Mucosa of rectum (tissue), 2 donors: ENCODE data around the gene TIGD1.

Experiments
- H3K27ac ChIP-seq, 2 donors: one replicate each; pipeline ENCODE4 v1.7.0; 2013; ENCODE audit warnings: inconsistent platforms in 2 of 2, low read depth in 2 of 2, low read length in 2 of 2
- H3K27me3 ChIP-seq, 2 donors: one replicate each; pipeline ENCODE4 v1.7.0; 2013; ENCODE audit warnings: low read length in 2 of 2; ENCODE audit not compliant: control insufficient read depth in 2 of 2, insufficient read depth in 2 of 2
- H3K36me3 ChIP-seq, 2 donors: one replicate each; pipeline ENCODE4 v1.7.0; 2013; ENCODE audit warnings: low read length in 2 of 2; ENCODE audit not compliant: control insufficient read depth in 2 of 2, insufficient read depth in 2 of 2
- H3K4me1 ChIP-seq, 2 donors: one replicate each; pipeline ENCODE4 v1.7.0; 2013; ENCODE audit warnings: low read length in 2 of 2, mild to moderate bottlenecking in 1 of 2; ENCODE audit not compliant: control insufficient read depth in 2 of 2, insufficient read depth in 2 of 2
- H3K4me3 ChIP-seq, 2 donors: one replicate each; pipeline ENCODE4 v1.7.0; 2013; ENCODE audit warnings: low read length in 2 of 2
- H3K9ac ChIP-seq, 2 donors: one replicate each; pipeline ENCODE4 v1.7.0; 2013; ENCODE audit warnings: low read length in 2 of 2, low read depth in 1 of 2, mild to moderate bottlenecking in 1 of 2
- H3K9me3 ChIP-seq, 2 donors: one replicate each; pipeline ENCODE4 v1.7.0; 2013; ENCODE audit warnings: low read length in 2 of 2; ENCODE audit not compliant: control insufficient read depth in 2 of 2
- donor health status: healthy.
- donor health status: Normal muscosa, but diverticular disease.

The TIGD1 gene

GRCh38 chr2:232518844-232519243, 31.5 kb downstream of the TIGD1 start:
- H3K27me3 ChIP-seq: peaks cover 12 to 13% of the 10 kb centered on the region in 2 donors

GRCh38 chr2:232516551-232516950, 33.8 kb downstream of the TIGD1 start:
- no peaks in the 10 kb centered on the region for H3K9me3 ChIP-seq
- H3K27ac ChIP-seq: no peak overlapping the region
- H3K4me1 ChIP-seq: no peaks in the 10 kb centered on the region
- peaks cover 3 to 7% of the 10 kb centered on the region in 2 donors for H3K27me3 ChIP-seq
- no peaks in the 10 kb centered on the region for H3K36me3 ChIP-seq
- H3K4me3 ChIP-seq: no peak overlapping the region
- H3K9ac ChIP-seq: no peak overlapping the region

More at GRCh38 chr2:232518844-232519243, 31.5 kb downstream of the TIGD1 start:
- Histone ChIP-seq H3K9me3 (no peaks in the 10 kb centered on the region), H3K36me3 (no peaks in the 10 kb centered on the region), H3K27ac (no peak overlapping the region), H3K9ac (no peak overlapping the region), H3K4me3 (no peak overlapping the region), H3K4me1 (no peaks in the 10 kb centered on the region)

- Histone ChIP-seq H3K27me3 (peaks cover 3 to 5% of the 10 kb centered on the region in 2 donors), H3K36me3 (no peaks in the 10 kb centered on the region), H3K9ac (no peak overlapping the region)
These were observed 34.7 kb downstream of the TIGD1 start for GRCh38 chr2:232515639-232516038.

GRCh38 chr2:232513353-232513752, 37.0 kb downstream of the TIGD1 start:
- H3K9me3 ChIP-seq: no peaks in the 10 kb centered on the region
- H3K27ac ChIP-seq: no peak overlapping the region
- H3K4me1 ChIP-seq: no peaks in the 10 kb centered on the region
- H3K36me3 ChIP-seq: no peaks in the 10 kb centered on the region
- no peak overlapping the region for H3K9ac ChIP-seq
- H3K27me3 ChIP-seq: peaks cover 0 to 5% of the 10 kb centered on the region in 2 donors
- no peak overlapping the region for H3K4me3 ChIP-seq

More at GRCh38 chr2:232515639-232516038, 34.7 kb downstream of the TIGD1 start:
- Histone ChIP-seq H3K9me3 (no peaks in the 10 kb centered on the region), H3K4me3 (no peak overlapping the region), H3K27ac (no peak overlapping the region), H3K4me1 (no peaks in the 10 kb centered on the region)

- Histone ChIP-seq H3K27me3 (peaks cover 0 to 6% of the 10 kb centered on the region in 2 donors), H3K9ac (no peak overlapping the region), H3K9me3 (no peaks in the 10 kb centered on the region), H3K4me3 (no peak overlapping the region), H3K27ac (no peak overlapping the region), H3K4me1 (no peaks in the 10 kb centered on the region), H3K36me3 (no peaks in the 10 kb centered on the region)
These were observed 37.8 kb downstream of the TIGD1 start for GRCh38 chr2:232512602-232513001.

GRCh38 chr2:232511336-232511890, 38.9 kb downstream of the TIGD1 start:
- H3K27ac ChIP-seq: no peak overlapping the region
- H3K36me3 ChIP-seq: no peaks in the 10 kb centered on the region
- no peak overlapping the region for H3K9ac ChIP-seq
- no peak overlapping the region for H3K4me3 ChIP-seq
- no peaks in the 10 kb centered on the region for H3K4me1 ChIP-seq
- H3K9me3 ChIP-seq: no peaks in the 10 kb centered on the region
- H3K27me3 ChIP-seq: peaks cover 3 to 10% of the 10 kb centered on the region in 2 donors

GRCh38 chr2:232508251-232508650, 42.1 kb downstream of the TIGD1 start:
- Histone ChIP-seq H3K36me3 (no peaks in the 10 kb centered on the region), H3K27me3 (peaks cover 20 to 24% of the 10 kb centered on the region in 2 donors), H3K9ac (no peak overlapping the region), H3K4me3 (no peak overlapping the region), H3K4me1 (no peaks in the 10 kb centered on the region), H3K27ac (no peak overlapping the region), H3K9me3 (no peaks in the 10 kb centered on the region)

- no peak overlapping the region for H3K9ac ChIP-seq
- H3K36me3 ChIP-seq: no peaks in the 10 kb centered on the region
- H3K27ac ChIP-seq: no peak overlapping the region
- no peak overlapping the region for H3K4me3 ChIP-seq
- no peaks in the 10 kb centered on the region for H3K9me3 ChIP-seq
- H3K27me3 ChIP-seq: peaks cover 22 to 24% of the 10 kb centered on the region in 2 donors
- H3K4me1 ChIP-seq: no peaks in the 10 kb centered on the region
These were observed 43.6 kb downstream of the TIGD1 start for GRCh38 chr2:232506709-232507108.

GRCh38 chr2:232505856-232506255, 44.5 kb downstream of the TIGD1 start:
- Histone ChIP-seq H3K9ac (no peak overlapping the region), H3K36me3 (no peaks in the 10 kb centered on the region), H3K4me1 (no peaks in the 10 kb centered on the region), H3K9me3 (no peaks in the 10 kb centered on the region), H3K27me3 (peaks cover 21 to 26% of the 10 kb centered on the region in 2 donors), H3K27ac (no peak overlapping the region), H3K4me3 (no peak overlapping the region)

GRCh38 chr2:232504438-232504837, 45.9 kb downstream of the TIGD1 start:
- Histone ChIP-seq H3K36me3 (no peaks in the 10 kb centered on the region), H3K27ac (no peak overlapping the region), H3K9ac (no peak overlapping the region), H3K4me3 (no peak overlapping the region), H3K9me3 (no peaks in the 10 kb centered on the region), H3K27me3 (peaks cover 22 to 26% of the 10 kb centered on the region in 2 donors), H3K4me1 (no peaks in the 10 kb centered on the region)
